ENCODE data around the gene CARD14. TPM values are rescaled to one million over a fixed set of nuclear protein-coding genes. Genes with fewer than 3 reads are reported as not detected.

CARD14 gene
- total RNA-seq, 1 donor from 2014 or later = not detected

DNA sequence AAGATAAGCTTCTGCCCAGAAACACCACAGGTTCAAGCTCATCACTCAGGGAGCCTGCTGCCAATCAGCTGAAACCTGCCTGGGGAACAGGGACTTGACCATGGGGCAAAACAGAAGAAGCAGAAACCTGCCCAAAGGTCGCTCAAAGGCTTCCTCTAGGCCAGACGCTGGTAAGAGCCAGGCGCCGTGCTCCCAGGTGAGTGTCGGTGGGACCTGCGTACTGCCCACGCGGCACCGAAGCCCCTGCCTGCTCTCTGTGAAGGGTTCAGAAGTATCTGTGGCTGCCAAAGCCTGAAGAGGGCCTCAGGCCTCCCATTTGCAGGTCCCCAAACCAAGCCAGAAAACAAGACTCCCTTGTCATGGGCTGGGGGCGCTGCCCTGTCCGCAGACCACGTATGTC lies 39.9 kb downstream of the CARD14 start:
- TF ChIP-seq, protein P1, sequence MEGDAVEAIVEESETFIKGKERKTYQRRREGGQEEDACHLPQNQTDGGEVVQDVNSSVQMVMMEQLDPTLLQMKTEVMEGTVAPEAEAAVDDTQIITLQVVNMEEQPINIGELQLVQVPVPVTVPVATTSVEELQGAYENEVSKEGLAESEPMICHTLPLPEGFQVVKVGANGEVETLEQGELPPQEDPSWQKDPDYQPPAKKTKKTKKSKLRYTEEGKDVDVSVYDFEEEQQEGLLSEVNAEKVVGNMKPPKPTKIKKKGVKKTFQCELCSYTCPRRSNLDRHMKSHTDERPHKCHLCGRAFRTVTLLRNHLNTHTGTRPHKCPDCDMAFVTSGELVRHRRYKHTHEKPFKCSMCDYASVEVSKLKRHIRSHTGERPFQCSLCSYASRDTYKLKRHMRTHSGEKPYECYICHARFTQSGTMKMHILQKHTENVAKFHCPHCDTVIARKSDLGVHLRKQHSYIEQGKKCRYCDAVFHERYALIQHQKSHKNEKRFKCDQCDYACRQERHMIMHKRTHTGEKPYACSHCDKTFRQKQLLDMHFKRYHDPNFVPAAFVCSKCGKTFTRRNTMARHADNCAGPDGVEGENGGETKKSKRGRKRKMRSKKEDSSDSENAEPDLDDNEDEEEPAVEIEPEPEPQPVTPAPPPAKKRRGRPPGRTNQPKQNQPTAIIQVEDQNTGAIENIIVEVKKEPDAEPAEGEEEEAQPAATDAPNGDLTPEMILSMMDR (IDR thresholded peaks at IDR 0.05; ENCODE audit: insufficient read depth, low read length, poor library complexity, severe bottlenecking) = no peak
- H3K27me3 ChIP-seq (ENCODE audit: control insufficient read depth, insufficient read depth, low read length) = no peaks in the 10 kb centered on the region
- no peak overlapping the region for H3K4me3 ChIP-seq (ENCODE audit: low read depth, low read length)
- no peak for DNase-seq (ENCODE audit: low read depth)
- no peaks in the 10 kb centered on the region for H3K36me3 ChIP-seq (ENCODE audit: control insufficient read depth, insufficient read depth, low read length)

DNA sequence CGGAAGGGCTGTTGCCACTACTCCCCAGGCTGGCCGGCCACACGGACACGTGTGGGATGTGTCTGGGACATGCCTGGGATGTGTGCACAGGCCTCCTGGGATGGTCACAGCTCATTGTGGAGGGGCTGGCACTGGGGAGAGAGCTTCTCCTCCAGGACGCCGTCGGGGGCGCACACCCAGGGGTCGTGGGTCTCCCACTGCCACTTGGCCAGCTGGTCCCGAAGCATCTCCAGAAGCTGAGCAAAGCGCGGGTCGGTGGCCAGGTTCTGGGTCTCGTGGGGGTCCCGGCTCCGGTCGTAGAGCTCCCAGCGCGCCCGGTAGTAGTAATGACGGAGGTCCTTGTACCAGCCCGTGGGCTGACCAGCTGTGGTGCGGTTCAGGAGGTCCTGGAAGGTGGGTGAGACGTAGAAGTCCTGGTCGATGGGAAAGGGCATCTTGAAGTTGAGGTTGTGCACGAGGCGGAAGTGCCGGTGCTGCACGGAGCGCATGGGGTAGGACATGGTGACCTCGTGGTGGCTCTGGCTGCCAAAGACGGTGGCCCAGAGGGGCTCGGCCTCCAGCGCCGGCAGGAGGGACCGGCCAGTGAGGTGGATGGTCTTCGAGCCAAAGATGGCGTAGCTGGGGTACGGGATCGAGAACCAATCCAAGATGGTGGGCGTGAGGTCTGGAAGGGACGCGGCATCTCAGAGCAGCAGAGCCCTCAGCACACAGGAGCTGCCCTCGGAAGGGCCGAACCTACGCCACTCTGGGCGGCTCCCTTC lies 40.7 kb downstream of the CARD14 start:
- no peaks in the 10 kb centered on the region for H3K27me3 ChIP-seq (ENCODE audit: control insufficient read depth, insufficient read depth, low read length)
- no peak overlapping the region for H3K4me3 ChIP-seq (ENCODE audit: low read depth, low read length)
- TF ChIP-seq, protein P1 (IDR thresholded peaks at IDR 0.05; ENCODE audit: insufficient read depth, low read length, poor library complexity, severe bottlenecking) = no peak
- no peak for DNase-seq (ENCODE audit: low read depth)
- no peaks in the 10 kb centered on the region for H3K36me3 ChIP-seq (ENCODE audit: control insufficient read depth, insufficient read depth, low read length)

DNA sequence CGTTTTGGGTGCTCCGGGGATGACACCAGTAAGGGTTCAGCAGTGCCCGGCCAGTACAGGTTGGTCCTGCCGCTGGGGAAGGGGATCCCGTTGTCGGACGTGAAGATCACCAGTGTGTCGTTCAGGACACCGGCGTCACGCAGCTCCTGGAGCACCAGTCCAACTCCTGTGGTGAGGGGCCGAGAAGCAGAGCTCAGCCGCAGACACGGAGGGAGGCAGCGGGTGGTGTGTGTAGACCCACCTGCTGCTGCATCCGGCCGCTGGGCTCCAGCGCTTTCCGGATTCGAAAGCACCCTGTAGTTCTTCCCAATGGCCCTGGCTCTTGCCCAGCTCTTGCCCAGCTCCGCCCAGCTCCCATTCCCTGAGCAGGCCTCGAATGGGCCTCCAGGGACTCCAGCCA lies 42.3 kb downstream of the CARD14 start:
- no peaks in the 10 kb centered on the region for H3K36me3 ChIP-seq (ENCODE audit: control insufficient read depth, insufficient read depth, low read length)
- H3K27me3 ChIP-seq (ENCODE audit: control insufficient read depth, insufficient read depth, low read length) = no peaks in the 10 kb centered on the region
- TF ChIP-seq, protein P1 (IDR thresholded peaks at IDR 0.05; ENCODE audit: insufficient read depth, low read length, poor library complexity, severe bottlenecking) = no peak
- no peak for DNase-seq (ENCODE audit: low read depth)
- H3K4me3 ChIP-seq (ENCODE audit: low read depth, low read length) = no peak overlapping the region

DNA sequence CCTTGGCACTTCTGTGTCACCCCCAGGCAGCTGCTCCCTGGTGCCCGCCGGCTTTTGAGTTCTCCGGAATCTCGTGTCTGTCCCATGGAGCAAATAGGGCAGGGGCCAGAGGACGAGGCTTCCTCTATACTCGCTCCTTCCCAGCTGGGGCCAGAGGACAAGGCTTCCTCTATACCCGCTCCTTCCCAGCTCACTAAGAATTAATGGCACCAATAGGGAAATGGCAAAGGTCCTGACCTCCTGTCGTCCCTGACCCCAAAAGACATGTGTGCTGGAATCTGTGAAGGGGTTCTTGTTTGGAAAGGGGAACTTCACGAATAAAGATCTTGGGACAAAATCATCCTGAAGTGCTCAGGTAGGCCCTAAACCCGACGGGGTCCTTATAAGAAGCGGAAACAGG lies 42.7 kb downstream of the CARD14 start:
- peaks cover under 1% of the 10 kb centered on the region for H3K36me3 ChIP-seq (ENCODE audit: control insufficient read depth, insufficient read depth, low read length)

DNA sequence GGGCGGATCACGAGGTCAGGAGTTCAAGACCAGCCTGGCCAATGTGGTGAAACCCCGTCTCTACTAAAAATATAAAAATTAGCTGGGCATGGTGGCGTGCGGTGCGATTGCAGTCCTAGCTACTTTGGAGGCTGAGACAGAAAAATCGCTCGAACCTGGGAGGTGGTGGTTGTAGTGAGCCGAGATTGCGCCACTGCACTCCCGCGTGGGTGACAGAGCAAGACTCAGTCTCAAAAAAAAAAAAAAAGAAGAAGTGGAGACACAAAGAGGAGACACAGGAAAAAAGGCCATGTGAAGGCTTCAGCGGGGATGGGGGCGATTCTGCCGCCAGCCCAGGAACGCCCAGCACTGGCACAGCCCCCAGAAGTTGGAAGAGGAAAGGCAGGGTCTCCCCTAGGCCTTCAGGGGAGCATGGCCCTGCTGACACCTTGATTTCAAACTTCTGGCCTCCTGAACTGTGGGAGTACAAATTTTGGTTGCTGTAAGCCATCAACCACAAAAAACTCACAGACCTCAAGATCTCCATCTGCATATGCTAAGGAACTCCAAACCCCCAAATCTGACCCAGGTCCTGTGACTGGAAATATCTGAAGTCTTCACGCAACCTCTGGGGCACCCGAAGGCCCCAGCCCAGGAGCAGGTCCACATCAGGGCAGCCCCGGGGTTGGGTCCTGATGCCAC lies 43.3 kb downstream of the CARD14 start:
- TF ChIP-seq, protein P1 (IDR thresholded peaks at IDR 0.05; ENCODE audit: insufficient read depth, low read length, poor library complexity, severe bottlenecking) = no peak
- no peaks in the 10 kb centered on the region for H3K27me3 ChIP-seq (ENCODE audit: control insufficient read depth, insufficient read depth, low read length)
- DNase-seq (ENCODE audit: low read depth) = no peak
- no peak overlapping the region for H3K4me3 ChIP-seq (ENCODE audit: low read depth, low read length)
- H3K36me3 ChIP-seq (ENCODE audit: control insufficient read depth, insufficient read depth, low read length) = peaks cover 2% of the 10 kb centered on the region

More for the DNA sequence above, 42.7 kb downstream of the CARD14 start:
- H3K27me3 ChIP-seq (ENCODE audit: control insufficient read depth, insufficient read depth, low read length) = no peaks in the 10 kb centered on the region
- TF ChIP-seq, protein P1 (IDR thresholded peaks at IDR 0.05; ENCODE audit: insufficient read depth, low read length, poor library complexity, severe bottlenecking) = no peak
- DNase-seq (ENCODE audit: low read depth) = no peak
- H3K4me3 ChIP-seq (ENCODE audit: low read depth, low read length) = no peak overlapping the region

Measured in kidney epithelial cell (primary cell).